Measurements from ENCODE around the gene PCYT2.

PCYT2 gene

DNA sequence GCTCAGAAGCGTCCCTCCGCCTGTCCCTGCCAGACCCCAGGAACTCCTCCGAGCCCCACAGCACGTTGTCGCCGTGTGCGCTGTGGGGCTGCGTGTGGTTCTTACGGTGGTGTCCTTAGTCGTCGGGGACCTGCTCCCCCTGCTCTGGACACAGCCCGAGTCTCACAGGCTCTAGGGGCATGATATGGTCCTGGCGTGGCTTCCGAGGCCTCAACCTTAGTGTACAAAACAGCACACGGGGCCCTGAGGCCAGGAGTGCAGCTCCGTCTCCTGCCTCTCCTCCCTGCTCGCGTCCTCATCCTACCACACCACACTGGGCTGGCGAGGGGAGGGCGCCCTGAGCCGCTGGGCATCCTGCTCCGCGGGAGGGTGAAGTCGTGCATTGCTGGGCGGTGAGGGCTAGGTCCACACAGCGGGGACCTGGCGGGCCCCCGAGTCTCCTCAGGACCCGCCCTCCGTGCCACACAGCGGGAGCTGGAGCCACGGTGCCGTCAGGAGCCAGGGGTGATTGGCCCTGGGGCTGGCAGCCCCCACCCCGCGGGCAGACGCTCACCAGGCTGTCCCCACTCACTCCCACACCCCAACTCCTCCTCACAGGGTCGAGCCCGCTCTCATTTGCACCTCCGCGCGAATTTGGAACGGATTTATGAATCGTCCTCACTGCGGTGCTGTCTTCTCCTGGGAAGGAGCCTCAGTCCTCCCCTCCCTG, 17.5 kb upstream of the PCYT2 start:
- FAIRE-seq (peak; percentile 69), DNase-seq (ENCODE audit: insufficient read length, low spot score) (no peak)
- TF ChIP-seq TAF1 (IDR thresholded peaks at IDR 0.05; ENCODE audit: low read depth, low read length) (no peak), PAX5 (IDR thresholded peaks at IDR 0.05; ENCODE audit: insufficient read depth, low read length, severe bottlenecking) (no peak), POLR2AphosphoS5 (IDR thresholded peaks at IDR 0.05; ENCODE audit: low read depth, low read length) (no peak), SPI1 (IDR thresholded peaks at IDR 0.05; ENCODE audit: low read depth, low read length) (no peak), POU2F2 (IDR thresholded peaks at IDR 0.05; ENCODE audit: low read depth, low read length) (no peak), POLR2A (IDR thresholded peaks at IDR 0.05; ENCODE audit: low read depth, low read length) (no peak)

DNA sequence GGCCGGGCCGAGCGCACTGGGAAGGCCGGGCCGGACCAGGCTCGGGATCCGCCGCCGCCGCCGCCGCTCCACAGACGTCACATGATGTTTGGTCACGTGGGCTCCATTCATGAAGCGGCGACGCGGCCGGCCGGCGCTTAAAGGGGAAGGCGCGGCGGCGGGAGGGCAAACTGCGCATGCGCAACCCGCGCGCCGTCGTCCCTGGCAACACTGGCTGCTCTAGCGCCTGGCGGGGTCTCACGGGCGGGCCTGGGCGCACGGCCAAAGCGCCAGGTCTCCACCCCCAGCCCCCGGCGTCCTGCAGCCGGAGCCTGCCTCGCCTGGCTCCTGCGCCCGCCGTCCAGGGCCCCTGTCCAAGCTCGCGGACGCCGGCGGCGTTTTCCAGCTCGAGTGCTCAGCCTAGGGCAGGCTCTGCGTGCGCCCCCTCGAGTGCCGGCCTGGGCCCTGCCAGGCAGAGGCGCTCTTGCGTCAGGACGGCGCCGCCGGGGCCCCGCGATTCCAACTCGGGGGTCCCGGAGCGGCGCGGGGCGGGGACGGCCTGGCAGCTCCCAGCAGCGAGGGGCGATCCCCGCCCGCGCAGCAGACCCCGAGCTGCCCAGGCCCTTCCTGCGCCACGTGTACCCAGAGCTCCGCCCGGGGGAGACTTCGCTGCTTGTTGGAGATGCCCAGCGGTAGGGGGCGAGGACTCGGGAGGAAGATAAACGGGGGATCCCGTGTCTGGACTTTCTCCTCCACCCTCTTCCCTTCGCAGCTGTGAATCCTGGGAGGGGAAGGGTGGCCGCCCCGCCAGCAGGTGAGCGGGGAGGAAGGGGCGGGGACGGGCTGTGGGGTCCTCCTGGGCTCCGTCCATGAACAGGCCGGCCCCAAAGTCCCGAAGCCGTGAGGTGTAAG, 16.7 kb upstream of the PCYT2 start, which contains the start of gene MAFG:
Gene MAFG, minus strand, starts transcription at position 83 of the 891 bp plus-strand sequence. CDS start 4,550 bp downstream, outside the sequence.
- DNase-seq (ENCODE audit: insufficient read length, low spot score), result peak; percentile 99
- TF ChIP-seq TAF1 (IDR thresholded peaks at IDR 0.05; ENCODE audit: low read depth, low read length) (no peak), SPI1 (IDR thresholded peaks at IDR 0.05; ENCODE audit: low read depth, low read length) (0 out of 2 replicates have a peak, but pooled peaks have one; percentile 14)
- peak; percentile 99 for FAIRE-seq

DNA sequence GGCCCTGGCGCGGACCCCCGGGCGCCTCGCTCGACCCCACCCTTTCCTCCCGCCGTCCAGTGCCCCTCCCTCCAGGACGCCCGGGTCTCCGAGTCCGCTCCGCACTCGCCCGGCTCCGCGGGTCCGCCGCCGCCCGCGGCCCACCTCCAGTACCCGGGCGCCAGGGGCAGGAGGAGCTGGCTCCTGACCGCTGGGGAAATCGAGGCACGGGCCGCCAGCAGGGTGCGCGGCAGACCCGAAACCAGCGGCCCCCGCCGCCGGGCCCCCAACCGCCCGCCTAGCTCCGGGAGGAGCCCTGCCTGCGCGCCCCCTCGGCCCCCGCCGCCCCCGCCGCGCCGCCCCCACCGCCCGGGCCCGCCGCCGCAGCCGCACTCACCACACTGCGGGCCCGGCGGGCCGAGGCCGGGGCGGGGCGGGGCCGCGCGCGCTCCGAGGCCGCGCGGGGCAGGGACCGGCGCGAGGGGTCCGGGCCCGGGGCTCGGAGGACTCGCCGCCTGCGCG, 16.0 kb upstream of the PCYT2 start:
- peak; percentile 33 for FAIRE-seq

DNA sequence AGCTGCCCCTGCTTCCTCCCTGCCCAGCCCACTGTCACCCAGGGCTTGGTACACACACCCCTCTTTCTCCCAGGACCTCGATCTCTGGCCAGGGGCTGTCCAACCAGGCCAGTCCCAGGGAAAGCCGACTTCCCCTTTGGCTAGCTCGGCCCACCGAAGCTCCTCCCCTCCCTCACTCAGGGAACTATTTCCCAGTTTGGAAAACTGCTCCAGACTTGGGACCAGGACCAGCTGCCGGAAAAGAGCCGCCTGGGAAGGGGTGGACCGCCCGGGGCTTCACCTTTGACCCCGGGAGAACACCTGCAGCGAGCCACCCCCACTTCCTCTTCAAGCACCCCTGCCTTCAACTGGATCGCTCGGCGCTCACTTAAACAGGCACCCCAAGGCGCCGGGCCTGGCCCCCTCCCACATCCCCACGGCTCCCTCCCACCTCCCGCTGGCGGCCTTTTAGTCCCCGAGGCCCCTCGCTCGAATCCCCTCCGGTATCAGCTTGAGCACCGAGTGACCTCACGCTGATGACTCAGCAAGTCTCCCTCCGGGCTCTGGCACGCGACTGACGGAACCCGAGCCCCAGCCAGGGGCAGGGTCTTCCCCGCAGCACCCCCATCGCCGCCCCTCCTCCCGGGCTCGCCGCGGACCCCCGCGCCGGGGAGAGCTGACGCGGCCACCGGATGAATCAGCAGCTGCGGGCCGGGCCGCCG, 15.4 kb upstream of the PCYT2 start:
- no peak for TF ChIP-seq PAX5 (IDR thresholded peaks at IDR 0.05; ENCODE audit: insufficient read depth, low read length, severe bottlenecking)
- peak; percentile 76 for TF ChIP-seq SPI1 (IDR thresholded peaks at IDR 0.05; ENCODE audit: low read depth, low read length)
- FAIRE-seq (peak; percentile 89), DNase-seq (ENCODE audit: insufficient read length, low spot score) (peak; percentile 68)

More for the DNA sequence above, 16.0 kb upstream of the PCYT2 start:
- peak; percentile 52 for DNase-seq (ENCODE audit: insufficient read length, low spot score)
- no peak for TF ChIP-seq POLR2AphosphoS5 (IDR thresholded peaks at IDR 0.05; ENCODE audit: low read depth, low read length)
- no peak for TF ChIP-seq POLR2A (IDR thresholded peaks at IDR 0.05; ENCODE audit: low read depth, low read length)
- TF ChIP-seq PAX5 (IDR thresholded peaks at IDR 0.05; ENCODE audit: insufficient read depth, low read length, severe bottlenecking), result no peak
- TF ChIP-seq POU2F2 (IDR thresholded peaks at IDR 0.05; ENCODE audit: low read depth, low read length), result no peak
- TF ChIP-seq SPI1 (IDR thresholded peaks at IDR 0.05; ENCODE audit: low read depth, low read length), result no peak
- no peak for TF ChIP-seq TAF1 (IDR thresholded peaks at IDR 0.05; ENCODE audit: low read depth, low read length)

DNA sequence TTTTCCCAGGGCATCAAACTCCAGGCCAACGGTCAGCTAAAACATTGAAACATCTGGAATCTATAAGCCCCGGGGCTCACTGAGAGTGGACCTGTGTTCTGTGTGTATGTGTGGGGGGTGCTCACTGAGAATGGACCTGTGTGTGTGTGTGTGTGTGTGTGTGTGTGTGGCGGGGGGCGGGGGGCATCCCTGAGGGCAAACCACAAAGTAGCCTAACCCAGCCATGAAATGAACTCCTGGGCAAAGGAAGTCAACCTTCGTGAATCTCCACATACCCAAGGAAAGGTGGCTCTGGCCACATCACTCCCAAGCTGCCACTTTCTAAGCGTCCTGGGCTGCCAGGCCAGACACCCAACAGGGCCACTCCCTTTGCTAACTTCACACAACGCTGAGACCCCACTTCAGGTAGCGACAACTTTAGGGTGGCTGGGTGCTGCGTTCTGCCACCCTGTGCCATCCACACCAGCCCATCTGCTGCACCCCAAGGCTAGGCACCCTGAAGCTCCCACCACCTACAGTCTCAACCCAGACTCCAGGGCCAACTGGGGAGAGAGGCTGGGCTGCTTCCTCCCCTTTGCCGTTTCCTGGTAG, 14.8 kb upstream of the PCYT2 start:
- no peak for TF ChIP-seq POU2F2 (IDR thresholded peaks at IDR 0.05; ENCODE audit: low read depth, low read length)
- TF ChIP-seq POLR2A (IDR thresholded peaks at IDR 0.05; ENCODE audit: low read depth, low read length), result no peak
- no peak for TF ChIP-seq TAF1 (IDR thresholded peaks at IDR 0.05; ENCODE audit: low read depth, low read length)
- no peak for TF ChIP-seq SPI1 (IDR thresholded peaks at IDR 0.05; ENCODE audit: low read depth, low read length)
- TF ChIP-seq PAX5 (IDR thresholded peaks at IDR 0.05; ENCODE audit: insufficient read depth, low read length, severe bottlenecking), result no peak
- no peak for TF ChIP-seq POLR2AphosphoS5 (IDR thresholded peaks at IDR 0.05; ENCODE audit: low read depth, low read length)
- DNase-seq (ENCODE audit: insufficient read length, low spot score), result no peak
- no peak for FAIRE-seq

DNA sequence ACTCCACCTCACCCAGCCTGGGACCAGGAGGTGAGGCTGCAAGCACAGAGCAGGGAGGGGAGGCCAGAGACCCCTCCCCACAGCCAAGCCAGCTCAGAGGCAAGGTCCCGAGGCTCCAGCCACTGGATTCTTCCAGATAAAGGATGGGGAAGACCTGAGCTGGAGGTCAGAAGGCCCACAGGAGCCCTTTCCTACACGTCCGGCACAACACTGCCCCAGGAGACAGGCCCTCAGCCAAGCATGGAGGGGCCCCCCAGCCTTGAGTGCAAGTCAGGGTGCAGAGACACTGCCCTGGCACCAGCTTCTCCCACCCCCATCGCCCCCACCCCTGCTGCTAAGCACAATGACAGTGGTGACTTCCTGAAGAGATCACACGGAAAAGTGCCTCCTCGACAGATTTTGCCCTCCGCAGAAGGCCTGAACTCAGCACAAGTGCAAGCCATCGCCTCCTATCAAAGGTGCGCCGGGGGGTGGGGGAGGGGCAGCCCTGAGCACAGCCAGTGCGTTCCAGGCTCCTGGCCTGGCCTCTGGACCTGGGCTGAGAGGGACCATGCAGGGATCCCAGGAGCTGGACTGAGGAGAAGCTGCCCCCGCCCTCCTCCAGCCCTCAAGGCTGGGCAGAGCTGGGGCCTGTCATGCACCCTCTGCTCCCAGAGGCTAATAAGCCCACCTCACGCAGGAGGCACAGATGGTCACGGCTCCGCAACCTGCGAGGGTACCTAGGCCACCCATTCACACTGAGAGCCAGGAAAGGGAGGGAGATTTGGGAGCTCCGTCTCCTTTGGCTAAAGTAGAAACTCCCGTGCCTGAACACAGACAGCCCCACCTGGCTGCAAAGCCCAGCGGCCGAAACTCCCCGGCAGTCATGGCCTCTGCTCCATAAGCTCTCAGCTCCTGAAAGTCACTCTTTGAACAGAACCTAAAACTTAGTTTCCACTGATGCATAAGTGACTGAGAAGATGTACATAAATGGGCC, 13.6 kb upstream of the PCYT2 start:
- FAIRE-seq (peak; percentile 26), DNase-seq (ENCODE audit: insufficient read length, low spot score) (no peak)
- no peak for TF ChIP-seq SPI1 (IDR thresholded peaks at IDR 0.05; ENCODE audit: low read depth, low read length)
- TF ChIP-seq PAX5 (IDR thresholded peaks at IDR 0.05; ENCODE audit: insufficient read depth, low read length, severe bottlenecking), result no peak

DNA sequence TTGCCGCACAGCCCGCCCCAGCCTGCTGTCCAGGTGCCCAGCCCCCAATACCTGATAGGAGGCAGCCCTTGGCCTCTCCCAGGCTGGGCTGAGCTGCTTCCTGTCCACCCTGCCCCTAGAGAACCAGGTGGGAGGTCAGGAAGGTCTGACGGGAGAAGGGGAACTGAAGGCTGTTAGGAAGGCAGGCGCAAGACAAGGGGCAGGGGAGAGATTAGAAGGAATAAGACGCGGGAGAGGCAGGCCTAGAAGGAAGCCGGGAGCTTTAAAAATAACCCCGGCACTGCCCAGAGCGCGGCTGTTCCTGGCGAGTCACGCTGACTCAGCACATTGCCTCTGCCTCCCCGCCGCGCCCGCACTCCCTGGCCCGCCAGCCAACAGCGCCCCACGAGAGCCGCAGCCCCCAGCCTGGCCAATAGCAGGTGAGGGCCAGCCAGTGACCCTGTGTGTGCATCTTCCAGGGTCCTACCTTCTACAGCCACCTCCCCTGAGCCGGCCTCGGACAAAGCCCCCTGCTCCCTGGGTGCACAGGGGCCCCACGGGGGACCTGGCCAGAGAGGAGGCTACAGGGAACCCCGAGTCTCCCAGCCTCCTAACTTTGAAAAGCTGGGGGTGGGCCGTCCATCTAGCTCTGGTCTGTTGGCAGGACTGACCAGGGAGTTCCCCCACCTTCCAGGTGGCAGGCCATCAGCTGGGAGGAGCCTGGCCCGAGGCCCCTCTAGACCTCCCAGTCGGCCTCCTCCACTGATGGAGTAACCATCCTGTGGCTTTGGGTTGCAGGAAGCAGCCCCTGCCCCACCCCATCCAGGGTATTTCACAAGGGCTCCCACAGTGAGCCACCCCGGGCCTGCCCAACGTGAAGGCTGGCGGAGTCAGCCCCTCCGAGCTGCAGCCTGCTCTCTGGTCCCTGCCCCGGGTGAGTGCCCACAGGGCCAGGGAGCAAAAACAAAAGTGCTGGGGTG, 12.4 kb upstream of the PCYT2 start:
- no peak for FAIRE-seq

More for the DNA sequence above, 12.4 kb upstream of the PCYT2 start:
- no peak for TF ChIP-seq PAX5 (IDR thresholded peaks at IDR 0.05; ENCODE audit: insufficient read depth, low read length, severe bottlenecking)
- TF ChIP-seq POLR2AphosphoS5 (IDR thresholded peaks at IDR 0.05; ENCODE audit: low read depth, low read length), result no peak
- no peak for DNase-seq (ENCODE audit: insufficient read length, low spot score)

Data from GM12891 (cell line).